Nephron progenitor cell (in vitro differentiated cells): ENCODE measurements around the gene TTF2.
"Not testable (repeated sequence)": the region's sequence is repeated elsewhere in the genome, so short reads cannot be mapped to it uniquely, and the experiment has no call there.

Experiments used
- DNase-seq: peaks from one replicate; pipeline ENCODE4 v3.0.0; 2021
- H3K27ac Mint-ChIP-seq: 2 replicates; pipeline ENCODE4 v1.8.0; 2021; ENCODE audit warnings: mild to moderate bottlenecking, moderate library complexity, mixed read lengths
- H3K27me3 Mint-ChIP-seq: 2 replicates; pipeline ENCODE4 v1.8.0; 2021; ENCODE audit warnings: mild to moderate bottlenecking, low read depth, mixed read lengths; ENCODE audit not compliant: poor library complexity
- H3K36me3 Mint-ChIP-seq: 2 replicates; pipeline ENCODE4 v1.8.0; 2021; ENCODE audit warnings: low read depth, mixed read lengths
- H3K4me1 Mint-ChIP-seq: 2 replicates; pipeline ENCODE4 v1.8.0; 2021; ENCODE audit warnings: mixed read lengths
- H3K4me3 Mint-ChIP-seq: 2 replicates; pipeline ENCODE4 v1.8.0; 2021; ENCODE audit warnings: mild to moderate bottlenecking, moderate library complexity, mixed read lengths
- H3K9me3 Mint-ChIP-seq: 2 replicates; pipeline ENCODE4 v1.8.0; 2021; ENCODE audit warnings: mild to moderate bottlenecking, moderate library complexity, mixed read lengths
- CTCF ChIP-seq: fragments of 200-600 bp; sonication (generic); IDR thresholded peaks from 2 replicates; pipeline ENCODE4 v1.5.0; 2021; ENCODE audit warnings: antibody characterized with exemption

Gene TTF2

GRCh38 chr1:117094841-117095604, 34.9 kb downstream of the TTF2 start:
- no peak for DNase-seq
- peaks cover 53% of the 10 kb centered on the region for H3K36me3 Mint-ChIP-seq
- no peaks in the 10 kb centered on the region for H3K27me3 Mint-ChIP-seq
- peak overlapping the region; percentile 37 for H3K4me3 Mint-ChIP-seq
- TF ChIP-seq CTCF, result no peak
- peaks cover 67% of the 10 kb centered on the region for H3K4me1 Mint-ChIP-seq
- no peaks in the 10 kb centered on the region for H3K9me3 Mint-ChIP-seq
- peak overlapping the region; percentile 99 for H3K27ac Mint-ChIP-seq

- Mint-ChIP-seq H3K4me1 (peaks cover 47% of the 10 kb centered on the region), H3K27me3 (no peaks in the 10 kb centered on the region), H3K27ac (peak overlapping the region; percentile 61), H3K4me3 (no peak overlapping the region), H3K36me3 (peaks cover 57% of the 10 kb centered on the region), H3K9me3 (no peaks in the 10 kb centered on the region)
- TF ChIP-seq CTCF, result no peak
- no peak for DNase-seq
Measured at GRCh38 chr1:117096951-117097408, 36.9 kb downstream of the TTF2 start.

- Mint-ChIP-seq H3K27ac (peak overlapping the region; percentile 61), H3K4me1 (peaks cover 42% of the 10 kb centered on the region)
- DNase-seq, result no peak
Measured at GRCh38 chr1:117097443-117097842, 37.3 kb downstream of the TTF2 start.

DNA sequence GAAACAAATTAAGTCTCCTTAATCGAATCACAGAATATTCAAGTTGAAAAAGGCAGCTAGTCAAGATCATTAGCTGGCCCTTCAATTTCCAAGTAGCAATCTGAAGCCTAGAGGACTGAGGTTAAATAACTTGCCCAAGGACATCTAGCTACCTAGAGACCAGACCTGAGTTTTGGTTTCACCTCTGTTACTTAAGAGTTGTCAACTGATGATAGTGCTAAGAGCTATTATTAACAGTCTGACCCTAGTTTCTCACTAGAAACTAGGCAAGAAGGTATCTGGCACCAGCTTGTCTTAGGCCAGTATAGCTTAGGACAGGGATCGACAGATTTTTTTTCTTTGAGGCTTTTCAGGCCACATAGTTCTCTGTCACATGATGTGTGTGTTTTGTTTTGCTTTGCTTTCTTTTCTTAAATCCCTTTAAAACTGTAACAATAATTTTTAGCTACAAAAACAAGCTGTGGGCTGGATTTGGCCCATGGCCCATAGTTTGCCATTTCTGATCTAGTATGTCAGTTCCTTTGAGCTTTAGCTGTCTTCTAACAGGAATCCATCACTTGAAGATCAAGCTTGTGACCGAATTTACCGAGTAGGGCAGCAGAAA, 38.3 kb downstream of the TTF2 start:
- Mint-ChIP-seq H3K36me3 (peaks cover 69% of the 10 kb centered on the region), H3K9me3 (no peaks in the 10 kb centered on the region), H3K4me3 (no peak overlapping the region), H3K27ac (no peak overlapping the region), H3K4me1 (peaks cover 33% of the 10 kb centered on the region), H3K27me3 (no peaks in the 10 kb centered on the region)
- TF ChIP-seq CTCF, result no peak
- no peak for DNase-seq

More at GRCh38 chr1:117097443-117097842, 37.3 kb downstream of the TTF2 start:
- no peak for TF ChIP-seq CTCF
- H3K9me3 Mint-ChIP-seq, result no peaks in the 10 kb centered on the region
- H3K36me3 Mint-ChIP-seq, result peaks cover 61% of the 10 kb centered on the region
- no peaks in the 10 kb centered on the region for H3K27me3 Mint-ChIP-seq
- no peak overlapping the region for H3K4me3 Mint-ChIP-seq

GRCh38 chr1:117101334-117101733, 41.2 kb downstream of the TTF2 start:
- Mint-ChIP-seq H3K4me1 (peaks cover 10% of the 10 kb centered on the region), H3K9me3 (no peaks in the 10 kb centered on the region), H3K36me3 (peaks cover 80% of the 10 kb centered on the region), H3K4me3 (no peak overlapping the region), H3K27ac (no peak overlapping the region), H3K27me3 (peaks cover 1% of the 10 kb centered on the region)
- no peak for TF ChIP-seq CTCF
- no peak for DNase-seq

GRCh38 chr1:117101858-117102257, 41.7 kb downstream of the TTF2 start:
- not testable (repeated sequence) for H3K4me1 Mint-ChIP-seq, H3K27me3 Mint-ChIP-seq, DNase-seq, H3K4me3 Mint-ChIP-seq, H3K9me3 Mint-ChIP-seq, H3K27ac Mint-ChIP-seq
- peaks cover 81% of the 10 kb centered on the region for H3K36me3 Mint-ChIP-seq
